ENCODE measurements around the gene LASP1NB.

Gene LASP1NB

GRCh38 chr17:38898812-38899348 lies 26.5 kb upstream of the LASP1NB start:
- H3K9me3 Mint-ChIP-seq, result no peaks in the 10 kb centered on the region
- peaks cover 24% of the 10 kb centered on the region for H3K4me1 Mint-ChIP-seq
- no peak overlapping the region for H3K4me3 Mint-ChIP-seq
- no peak for TF ChIP-seq CTCF (IDR thresholded peaks at IDR 0.05; ENCODE audit: unreplicated experiment in 3 of 3)
- H3K27me3 Mint-ChIP-seq (ENCODE audit: low read depth), result no peaks in the 10 kb centered on the region
- peaks cover 47% of the 10 kb centered on the region for H3K36me3 Mint-ChIP-seq (ENCODE audit: low read depth)
- peak overlapping the region in 2 of 3 experiments; percentile 48 to 68 for H3K27ac Mint-ChIP-seq

GRCh38 chr17:38899421-38899820 lies 26.0 kb upstream of the LASP1NB start:
- no peaks in the 10 kb centered on the region for H3K9me3 Mint-ChIP-seq
- H3K4me3 Mint-ChIP-seq, result no peak overlapping the region
- H3K27ac Mint-ChIP-seq, result peak overlapping the region in 2 of 3 experiments; percentile 48
- H3K36me3 Mint-ChIP-seq (ENCODE audit: low read depth), result peaks cover 47% of the 10 kb centered on the region
- TF ChIP-seq CTCF (IDR thresholded peaks at IDR 0.05; ENCODE audit: unreplicated experiment in 3 of 3), result no peak
- peaks cover 21% of the 10 kb centered on the region for H3K4me1 Mint-ChIP-seq
- H3K27me3 Mint-ChIP-seq (ENCODE audit: low read depth), result no peaks in the 10 kb centered on the region

- TF ChIP-seq CTCF (IDR thresholded peaks at IDR 0.05; ENCODE audit: unreplicated experiment in 3 of 3), result no peak
- Mint-ChIP-seq H3K4me1 (peaks cover 21% of the 10 kb centered on the region), H3K36me3 (ENCODE audit: low read depth) (peaks cover 51% of the 10 kb centered on the region), H3K27ac (peak overlapping the region; percentile 61 to 71 (median 69)), H3K27me3 (ENCODE audit: low read depth) (no peaks in the 10 kb centered on the region), H3K4me3 (no peak overlapping the region), H3K9me3 (no peaks in the 10 kb centered on the region)
Observed at GRCh38 chr17:38900978-38901656, 24.3 kb upstream of the LASP1NB start.

GRCh38 chr17:38903404-38903803 lies 22.0 kb upstream of the LASP1NB start:
- H3K27ac Mint-ChIP-seq, result no peak overlapping the region
- H3K36me3 Mint-ChIP-seq (ENCODE audit: low read depth), result peaks cover 41% of the 10 kb centered on the region
- no peaks in the 10 kb centered on the region for H3K27me3 Mint-ChIP-seq (ENCODE audit: low read depth)
- no peak overlapping the region for H3K4me3 Mint-ChIP-seq
- TF ChIP-seq CTCF (IDR thresholded peaks at IDR 0.05; ENCODE audit: unreplicated experiment in 3 of 3), result no peak
- H3K4me1 Mint-ChIP-seq, result peaks cover 19% of the 10 kb centered on the region
- H3K9me3 Mint-ChIP-seq, result no peaks in the 10 kb centered on the region

GRCh38 chr17:38904892-38905291 lies 20.5 kb upstream of the LASP1NB start:
- peaks cover 30% of the 10 kb centered on the region for H3K36me3 Mint-ChIP-seq (ENCODE audit: low read depth)
- no peak for TF ChIP-seq CTCF (IDR thresholded peaks at IDR 0.05; ENCODE audit: unreplicated experiment in 3 of 3)
- no peaks in the 10 kb centered on the region for H3K9me3 Mint-ChIP-seq
- no peak overlapping the region for H3K4me3 Mint-ChIP-seq
- H3K27ac Mint-ChIP-seq, result no peak overlapping the region
- H3K27me3 Mint-ChIP-seq (ENCODE audit: low read depth), result no peaks in the 10 kb centered on the region
- H3K4me1 Mint-ChIP-seq, result peaks cover 14% of the 10 kb centered on the region

- no peak overlapping the region for H3K27ac Mint-ChIP-seq
- peaks cover 30% of the 10 kb centered on the region for H3K36me3 Mint-ChIP-seq (ENCODE audit: low read depth)
- no peaks in the 10 kb centered on the region for H3K9me3 Mint-ChIP-seq
- TF ChIP-seq CTCF (IDR thresholded peaks at IDR 0.05; ENCODE audit: unreplicated experiment in 3 of 3), result no peak
- no peak overlapping the region for H3K4me3 Mint-ChIP-seq
- H3K4me1 Mint-ChIP-seq, result peaks cover 14% of the 10 kb centered on the region
- no peaks in the 10 kb centered on the region for H3K27me3 Mint-ChIP-seq (ENCODE audit: low read depth)
Observed at GRCh38 chr17:38905375-38905774, 20.0 kb upstream of the LASP1NB start.
